HCT116 (cell line): ENCODE results near the gene PCK2. TPM values are rescaled to one million over a fixed set of nuclear protein-coding genes. Genes with fewer than 3 reads are reported as not detected.

Experiments
- ATAC-seq: fragments of 200-7000 bp; cut with Tn5 transposase; 2 replicates; pipeline ENCODE4 v1.9.1; 2020; ENCODE audit warnings: mild to moderate bottlenecking, moderate library complexity
- BruUV-seq: library from RNA; stranded (reverse); fragments of 400-500 nt; replicated peaks from 2 replicates; lab custom pipeline; 2021; lab: Mats Ljungman, UMichigan
- CTCF ChIA-PET: fragments of 300-600 bp; sonication (Branson Sonifier 250); formaldehyde crosslinking; loops from one replicate; lab custom pipeline; 2021; ENCODE audit warnings: antibody characterized with exemption; lab: Charles Lee
- POLR2A ChIA-PET: fragments of 300-600, 350-600 bp; sonication (Branson Sonifier 250); formaldehyde crosslinking; loops from one replicate; lab custom pipeline; 2021; ENCODE audit warnings: antibody characterized with exemption; lab: Charles Lee
- RAD21 ChIA-PET, 2 experiments: fragments of 300-600 bp; sonication (Branson Sonifier 250); formaldehyde crosslinking; loops; one replicate each; lab custom pipeline; 2023; ENCODE audit warnings: low total read pairs in 2 of 2; ENCODE audit not compliant: uncharacterized antibody in 2 of 2, unreplicated experiment in 2 of 2, low non-redundant PET in 1 of 2; lab: Charles Lee
- DNase-seq: peaks from one replicate; pipeline ENCODE4 v3.0.0-alpha.2; 2010; ENCODE audit warnings: low read depth, low spot score
- H2AFZ ChIP-seq: fragments of 200-600 bp; shearing (Covaris generic), sonication (generic); 2 replicates; pipeline ENCODE4 v1.6.1; 2017; ENCODE audit warnings: low read depth, mixed run types, mixed read lengths, antibody characterized with exemption, low read length; ENCODE audit not compliant: poor library complexity, severe bottlenecking
- H3K27ac ChIP-seq: 2 replicates; pipeline ENCODE4 v1.5.1; 2012; ENCODE audit warnings: low read depth, low read length
- H3K27me3 ChIP-seq: fragments of 200-600 bp; sonication (generic); 2 replicates; pipeline ENCODE4 v1.6.1; 2016; ENCODE audit warnings: mixed run types, low read length, mixed read lengths; ENCODE audit not compliant: insufficient read depth
- H3K36me3 ChIP-seq, 2 experiments: fragments of 200-500 bp in 1 of 2; fragments of 200-600 bp in 1 of 2; sonication (Bioruptor generic) in 1 of 2; sonication (generic) in 1 of 2; 2 replicates each; pipeline versions ENCODE4 v1.5.1 to v1.6.1; 2014 to 2016; ENCODE audit warnings: low read length in 2 of 2, inconsistent platforms in 1 of 2, mixed read lengths in 1 of 2, mixed run types in 1 of 2; ENCODE audit not compliant: insufficient read depth in 2 of 2, control insufficient read depth in 1 of 2
- H3K4me1 ChIP-seq, 2 experiments: fragments of 200-600 bp in 1 of 2; sonication (generic) in 1 of 2; 2 replicates each; pipeline versions ENCODE4 v1.5.1 to v1.6.1; 2012 to 2017; ENCODE audit warnings: low read length in 2 of 2, inconsistent platforms in 1 of 2, mild to moderate bottlenecking in 1 of 2, mixed read lengths in 1 of 2, mixed run types in 1 of 2, moderate library complexity in 1 of 2; ENCODE audit not compliant: insufficient read depth in 2 of 2, control insufficient read depth in 1 of 2
- H3K4me2 ChIP-seq: fragments of 200-600 bp; sonication (generic); 2 replicates; pipeline ENCODE4 v1.6.1; 2017; ENCODE audit warnings: mixed run types, low read length, mixed read lengths
- H3K4me3 ChIP-seq, 2 experiments: fragments of 200-600 bp in 1 of 2; sonication (generic) in 1 of 2; replicated peaks in 1 of 2; 2 replicates each; pipeline ENCODE4 v1.5.1; 2011 to 2016; ENCODE audit warnings: low read length in 2 of 2, control low read depth in 1 of 2, low read depth in 1 of 2, mild to moderate bottlenecking in 1 of 2, mixed read lengths in 1 of 2, mixed run types in 1 of 2
- H3K79me2 ChIP-seq: fragments of 200-600 bp; sonication (generic); 2 replicates; pipeline ENCODE4 v1.6.1; 2017; ENCODE audit warnings: mild to moderate bottlenecking, mixed run types, low read length, moderate library complexity, mixed read lengths; ENCODE audit not compliant: insufficient read depth
- H3K9ac ChIP-seq: fragments of 200-600 bp; sonication (generic); 2 replicates; pipeline ENCODE4 v1.6.1; 2016; ENCODE audit warnings: low read length, mixed read lengths
- H3K9me2 ChIP-seq: fragments of 200-600 bp; sonication (generic), shearing (Covaris generic); 2 replicates; pipeline ENCODE4 v1.6.1; 2017; ENCODE audit warnings: mixed run types, mild to moderate bottlenecking, moderate library complexity; ENCODE audit not compliant: insufficient read depth
- H3K9me3 ChIP-seq, 2 experiments: fragments of 200-500 bp in 1 of 2; fragments of 200-600 bp in 1 of 2; sonication (Bioruptor generic) in 1 of 2; sonication (generic) in 1 of 2; 2 replicates each; pipeline ENCODE4 v1.6.1; 2014 to 2017; ENCODE audit warnings: low read length in 2 of 2, mixed read lengths in 2 of 2, inconsistent platforms in 1 of 2, low read depth in 1 of 2, mild to moderate bottlenecking in 1 of 2, mixed run types in 1 of 2, moderate library complexity in 1 of 2; ENCODE audit not compliant: control insufficient read depth in 1 of 2, insufficient read depth in 1 of 2
- H4K20me1 ChIP-seq: fragments of 200-600 bp; sonication (generic), shearing (Covaris generic); 2 replicates; pipeline ENCODE4 v1.6.1; 2017; ENCODE audit warnings: mixed run types, mild to moderate bottlenecking, moderate library complexity; ENCODE audit not compliant: insufficient read depth
- CTCF ChIP-seq, 3 experiments: fragments of 200-600 bp in 1 of 3; sonication (generic) in 1 of 3; IDR thresholded peaks in 2 of 3; conservative IDR thresholded peaks in 1 of 3; 2 replicates each; pipeline ENCODE4 v1.5.1; 2012 to 2017; ENCODE audit warnings: low read depth in 2 of 3, low read length in 2 of 3, antibody characterized with exemption in 1 of 3, borderline replicate concordance in 1 of 3, control low read depth in 1 of 3, mild to moderate bottlenecking in 1 of 3, mixed read lengths in 1 of 3, mixed run types in 1 of 3, moderate library complexity in 1 of 3; ENCODE audit not compliant: insufficient read depth in 1 of 3
- EZH2 ChIP-seq: fragments of 200-600 bp; sonication (generic); IDR thresholded peaks from 2 replicates; pipeline ENCODE4 v1.6.1; 2017; ENCODE audit warnings: antibody characterized with exemption, mixed run types
- EZH2phosphoT487 ChIP-seq: fragments of 200-600 bp; IDR thresholded peaks from 2 replicates; pipeline ENCODE4 v1.6.1; 2018; ENCODE audit warnings: antibody characterized with exemption, borderline replicate concordance
- SIN3A ChIP-seq: IDR thresholded peaks from 2 replicates; pipeline ENCODE4 v1.6.1; 2012; ENCODE audit warnings: low read depth
- SP1 ChIP-seq: IDR thresholded peaks from 2 replicates; pipeline ENCODE4 v1.6.1; 2012; ENCODE audit warnings: low read depth
- SRF ChIP-seq: IDR thresholded peaks from 2 replicates; pipeline ENCODE4 v1.6.1; 2012; ENCODE audit warnings: low read depth
- YY1 ChIP-seq: IDR thresholded peaks from 2 replicates; pipeline ENCODE4 v1.6.1; 2011; ENCODE audit warnings: low read length, low read depth, moderate library complexity, mild to moderate bottlenecking; ENCODE audit not compliant: insufficient replicate concordance; ENCODE audit errors: extremely low read depth
- ZFX ChIP-seq: fragments of 450-650 bp; IDR thresholded peaks from 2 replicates; pipeline ENCODE4 v1.6.1; 2017
- intact Hi-C: fragments of 100-400 bp; cut with micrococcal nuclease; formaldehyde crosslinking; loops from 2 replicates; pipeline ENCODE4 v1.10.0; 2022
- total RNA-seq: library from RNA; stranded (reverse); gene quantifications from one replicate; pipeline ENCODE4 v1.2.1, GENCODE V29; 2021; ENCODE audit not compliant: unreplicated experiment
- TF ChIP-seq, protein P1 (sequence below): IDR thresholded peaks from 2 replicates; pipeline ENCODE4 v1.6.1; 2011; ENCODE audit warnings: mild to moderate bottlenecking, low read length, moderate library complexity; ENCODE audit not compliant: insufficient replicate concordance; ENCODE audit errors: extremely low read depth
- TF ChIP-seq, protein P2 (sequence below): IDR thresholded peaks from 2 replicates; pipeline ENCODE4 v1.6.1; 2012

PCK2 gene
- total RNA-seq, 1 experiment from 2014 or later, result 94.1 TPM

- BruUV-seq, result no TSS peak
- Histone ChIP-seq H3K9me2 (no peaks in the 10 kb centered on the region), H4K20me1 (no peaks in the 10 kb centered on the region), H3K4me2 (no peak overlapping the region), H3K4me3 (no peak overlapping the region), H3K4me1 (peaks cover 2 to 3% of the 10 kb centered on the region in 2 experiments), H3K27me3 (no peaks in the 10 kb centered on the region), H3K9ac (no peak overlapping the region), H3K9me3 (no peaks in the 10 kb centered on the region), H3K36me3 (no peaks in the 10 kb centered on the region), H2AFZ (no peak overlapping the region), H3K79me2 (no peaks in the 10 kb centered on the region), H3K27ac (no peak overlapping the region)
- ATAC-seq, result no peak
- POLR2A ChIA-PET, result no interaction called here
- CTCF ChIA-PET, result interaction anchor here (1.2 kb wide), 1 partner anchor 29 kb away, joined by 3 read pairs; no protein-coding TSS in a partner anchor
- TF ChIP-seq EZH2 (no peak), EZH2phosphoT487 (no peak), CTCF (IDR thresholded peaks at IDR 0.05 in 2 of 3, conservative IDR thresholded peaks at IDR 0.05 in 1 of 3; ENCODE audit: borderline replicate concordance in 1 of 3, insufficient read depth in 1 of 3, low read depth in 2 of 3, low read length in 2 of 3) (no peak), SRF (no peak), SIN3A (no peak)
- intact Hi-C loops, result no loop called here
- RAD21 ChIA-PET, result no interaction called here
- DNase-seq, result no peak
These were observed 7.1 kb upstream of the PCK2 start for GRCh38 chr14:24087004-24087403.

GRCh38 chr14:24088095-24088494 lies 6.0 kb upstream of the PCK2 start:
- no peak overlapping the region for H3K27ac ChIP-seq
- no peaks in the 10 kb centered on the region for H3K9me2 ChIP-seq
- no peaks in the 10 kb centered on the region for H3K9me3 ChIP-seq
- H3K27me3 ChIP-seq, result no peaks in the 10 kb centered on the region
- intact Hi-C loops, result no loop called here
- no peak overlapping the region for H3K4me2 ChIP-seq
- H3K4me3 ChIP-seq, result no peak overlapping the region
- H3K4me1 ChIP-seq, result peaks cover 2% of the 10 kb centered on the region in 2 experiments
- ATAC-seq (no peak), DNase-seq (no peak)
- BruUV-seq, result no TSS peak
- H3K79me2 ChIP-seq, result no peaks in the 10 kb centered on the region
- no peak overlapping the region for H3K9ac ChIP-seq
- ChIA-PET POLR2A (no interaction called here), RAD21 (interaction anchor here in 1 of 2 experiments (1.3 kb wide), 1 partner anchor 30 kb away, joined by 3 read pairs; no protein-coding TSS in a partner anchor), CTCF (interaction anchor here (6.3 kb wide), 1 partner anchor 31 kb away, joined by 149 read pairs; no protein-coding TSS in a partner anchor)
- no peaks in the 10 kb centered on the region for H4K20me1 ChIP-seq
- no peaks in the 10 kb centered on the region for H3K36me3 ChIP-seq
- TF ChIP-seq, protein P1, sequence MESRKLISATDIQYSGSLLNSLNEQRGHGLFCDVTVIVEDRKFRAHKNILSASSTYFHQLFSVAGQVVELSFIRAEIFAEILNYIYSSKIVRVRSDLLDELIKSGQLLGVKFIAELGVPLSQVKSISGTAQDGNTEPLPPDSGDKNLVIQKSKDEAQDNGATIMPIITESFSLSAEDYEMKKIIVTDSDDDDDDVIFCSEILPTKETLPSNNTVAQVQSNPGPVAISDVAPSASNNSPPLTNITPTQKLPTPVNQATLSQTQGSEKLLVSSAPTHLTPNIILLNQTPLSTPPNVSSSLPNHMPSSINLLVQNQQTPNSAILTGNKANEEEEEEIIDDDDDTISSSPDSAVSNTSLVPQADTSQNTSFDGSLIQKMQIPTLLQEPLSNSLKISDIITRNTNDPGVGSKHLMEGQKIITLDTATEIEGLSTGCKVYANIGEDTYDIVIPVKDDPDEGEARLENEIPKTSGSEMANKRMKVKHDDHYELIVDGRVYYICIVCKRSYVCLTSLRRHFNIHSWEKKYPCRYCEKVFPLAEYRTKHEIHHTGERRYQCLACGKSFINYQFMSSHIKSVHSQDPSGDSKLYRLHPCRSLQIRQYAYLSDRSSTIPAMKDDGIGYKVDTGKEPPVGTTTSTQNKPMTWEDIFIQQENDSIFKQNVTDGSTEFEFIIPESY, result no peak
- no peak for TF ChIP-seq CTCF (IDR thresholded peaks at IDR 0.05 in 2 of 3, conservative IDR thresholded peaks at IDR 0.05 in 1 of 3; ENCODE audit: borderline replicate concordance in 1 of 3, insufficient read depth in 1 of 3, low read depth in 2 of 3, low read length in 2 of 3)
- no peak for TF ChIP-seq EZH2phosphoT487
- TF ChIP-seq SP1, result no peak
- TF ChIP-seq ZFX, result no peak
- TF ChIP-seq, protein P2, sequence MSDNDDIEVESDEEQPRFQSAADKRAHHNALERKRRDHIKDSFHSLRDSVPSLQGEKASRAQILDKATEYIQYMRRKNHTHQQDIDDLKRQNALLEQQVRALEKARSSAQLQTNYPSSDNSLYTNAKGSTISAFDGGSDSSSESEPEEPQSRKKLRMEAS, result no peak
- no peak for TF ChIP-seq YY1
- H2AFZ ChIP-seq, result no peak overlapping the region
